HG02885 (cell line): ENCODE results near the gene SLC48A1.
"Not testable (repeated sequence)": the region's sequence is repeated elsewhere in the genome, so short reads cannot be mapped to it uniquely, and the experiment has no call there.

Experiments used
- ATAC-seq: cut with Tn5 transposase; IDR thresholded peaks from one replicate; pipeline ENCODE4 v1.9.1; 2021; ENCODE audit warnings: mild to moderate bottlenecking; ENCODE audit not compliant: unreplicated experiment, poor library complexity

Gene SLC48A1

GRCh38 chr12:47804171-47804570, 31.1 kb downstream of the SLC48A1 start:
- no peak for ATAC-seq

GRCh38 chr12:47805417-47805816, 32.4 kb downstream of the SLC48A1 start:
- no peak for ATAC-seq

- ATAC-seq = no peak
Measured at GRCh38 chr12:47807338-47807737, 34.3 kb downstream of the SLC48A1 start.

GRCh38 chr12:47808050-47808449, 35.0 kb downstream of the SLC48A1 start:
- peak; percentile 27 for ATAC-seq

- ATAC-seq = peak; percentile 22
Measured at GRCh38 chr12:47808574-47809365, 35.7 kb downstream of the SLC48A1 start.

- not testable (repeated sequence) for ATAC-seq
Measured at GRCh38 chr12:47809518-47809917, 36.5 kb downstream of the SLC48A1 start.

- ATAC-seq = no peak
Measured at GRCh38 chr12:47811072-47811396, 38.0 kb downstream of the SLC48A1 start.

- ATAC-seq = no peak
Measured at GRCh38 chr12:47811581-47812484, 38.8 kb downstream of the SLC48A1 start.

GRCh38 chr12:47812797-47813510, 39.9 kb downstream of the SLC48A1 start:
- peak; percentile 74 for ATAC-seq

GRCh38 chr12:47813511-47814196, 40.6 kb downstream of the SLC48A1 start:
- peak; percentile 35 for ATAC-seq

GRCh38 chr12:47814539-47815170, 41.6 kb downstream of the SLC48A1 start:
- no peak for ATAC-seq

- ATAC-seq = not testable (repeated sequence)
Measured at GRCh38 chr12:47815447-47815846, 42.4 kb downstream of the SLC48A1 start.

GRCh38 chr12:47816403-47817271, 43.6 kb downstream of the SLC48A1 start:
- no peak for ATAC-seq

- ATAC-seq = no peak
Measured at GRCh38 chr12:47817272-47818006, 44.4 kb downstream of the SLC48A1 start.

- ATAC-seq = no peak
Measured at GRCh38 chr12:47818007-47818376, 45.0 kb downstream of the SLC48A1 start.

- ATAC-seq = peak; percentile 13
Measured at GRCh38 chr12:47818467-47819137, 45.6 kb downstream of the SLC48A1 start.

GRCh38 chr12:47819138-47819895, 46.3 kb downstream of the SLC48A1 start:
- ATAC-seq = peak; percentile 47
